OCI-LY3 (cell line): ENCODE results near the gene PHETA2.

Source experiments
- CTCF ChIP-seq: fragments of 200-600, 300-600 bp; sonication (generic); IDR thresholded peaks from 2 replicates; pipeline ENCODE4 v1.5.1; 2014; ENCODE audit warnings: antibody characterized with exemption, low read length, low read depth
- EZH2phosphoT487 ChIP-seq: fragments of 200-600 bp; shearing (Covaris generic); IDR thresholded peaks from 2 replicates; pipeline ENCODE4 v1.6.1; 2018; ENCODE audit warnings: antibody characterized with exemption, mixed run types, low read depth

- TF ChIP-seq CTCF (no peak), EZH2phosphoT487 (no peak)
These were observed 5.8 kb upstream of the PHETA2 start for GRCh38 chr22:42068291-42068690.
